Measurements from ENCODE around the gene FYB1. TPM values are rescaled to one million over a fixed set of nuclear protein-coding genes. Genes with fewer than 3 reads are reported as not detected.

Gene FYB1
- total and polyA plus RNA-seq, 2 of the 8 experiments (the other 6 are each of a cell fraction or from before 2014, with no cell fraction given), result not detected

- no peak for TF ChIP-seq CHD7 (IDR thresholded peaks at IDR 0.05; ENCODE audit: insufficient replicate concordance, low read length)
- no peak for TF ChIP-seq NANOG (IDR thresholded peaks at IDR 0.05; ENCODE audit: insufficient read depth, low read depth, low read length, poor library complexity, severe bottlenecking)
- TF ChIP-seq RNF2 (IDR thresholded peaks at IDR 0.05; ENCODE audit: borderline replicate concordance, low read depth, low read length, missing control alignments, poor library complexity, severe bottlenecking), result no peak
- no peak for TF ChIP-seq NRF1 (IDR thresholded peaks at IDR 0.05; ENCODE audit: low read depth, low read length)
- TF ChIP-seq HDAC2 (IDR thresholded peaks at IDR 0.05; ENCODE audit: borderline replicate concordance in 1 of 2, low read depth in 2 of 2, low read length in 2 of 2), result no peak
- no peak for TF ChIP-seq SIN3A (conservative IDR thresholded peaks at IDR 0.05 in 1 of 2, IDR thresholded peaks at IDR 0.05 in 1 of 2; ENCODE audit: low read depth in 1 of 2, low read length in 2 of 2)
- no peak for TF ChIP-seq SP2 (IDR thresholded peaks at IDR 0.05; ENCODE audit: low read length)
- TF ChIP-seq JUND (IDR thresholded peaks at IDR 0.05; ENCODE audit: low read length), result no peak
Measured at GRCh38 chr5:39207345-39208045, 11.9 kb downstream of the FYB1 start (continued).

All from H1 (cell line).